Muscle of leg (tissue), 11 donors: ENCODE data around the gene SCML2. TPM values are rescaled to one million over a fixed set of nuclear protein-coding genes. Genes with fewer than 3 reads are reported as not detected.
A peak's percentile ranks its signal among the peaks of the same experiment; 100 is the strongest.

Source experiments
- DNase-seq: peaks from one replicate; pipeline ENCODE4 v3.0.0; 2013
- H3K27ac ChIP-seq: one replicate; pipeline ENCODE4 v1.5.1; 2013; ENCODE audit warnings: mild to moderate bottlenecking, low read length, control low read depth
- H3K27me3 ChIP-seq: one replicate; pipeline ENCODE4 v1.6.1; 2013; ENCODE audit warnings: low read length; ENCODE audit not compliant: control insufficient read depth, insufficient read depth
- H3K36me3 ChIP-seq: one replicate; pipeline ENCODE4 v1.6.1; 2013; ENCODE audit warnings: low read length; ENCODE audit not compliant: control insufficient read depth, insufficient read depth
- H3K4me1 ChIP-seq: one replicate; pipeline ENCODE4 v1.6.1; 2013; ENCODE audit warnings: low read length; ENCODE audit not compliant: control insufficient read depth, insufficient read depth
- H3K4me3 ChIP-seq: one replicate; pipeline ENCODE4 v1.5.1; 2013; ENCODE audit warnings: low read length, control low read depth
- H3K9me3 ChIP-seq: replicated peaks from 2 replicates; pipeline ENCODE4 v1.6.1; 2013; ENCODE audit warnings: low read depth, low read length; ENCODE audit not compliant: control insufficient read depth
- WGBS: methylation state at CpG from one replicate; pipeline ENCODE4 v1.1.5; 2013; ENCODE audit warnings: missing lambda C conversion rate; ENCODE audit not compliant: insufficient coverage; 5-methylcytosine and 5-hydroxymethylcytosine counted together
- polyA plus RNA-seq, 8 donors: library from polyadenylated mRNA; unstranded; fragments of 120-200 nt; gene quantifications; one replicate each; pipeline versions ENCODE4 v1.2.1 to v1.2.3, GENCODE V29; 2013; ENCODE audit warnings: inconsistent platforms in 1 of 8, low replicate concordance in 1 of 8; ENCODE audit not compliant: insufficient read length in 8 of 8, insufficient read depth in 1 of 8
- total RNA-seq: library from RNA; stranded (reverse); fragments of 120-200 nt; gene quantifications from one replicate; pipeline ENCODE4 v1.2.4, GENCODE V29; 2013

Gene SCML2
- total and polyA plus RNA-seq, 9 donors, result 6.3 to 9.9 (median 7.5) TPM

DNA sequence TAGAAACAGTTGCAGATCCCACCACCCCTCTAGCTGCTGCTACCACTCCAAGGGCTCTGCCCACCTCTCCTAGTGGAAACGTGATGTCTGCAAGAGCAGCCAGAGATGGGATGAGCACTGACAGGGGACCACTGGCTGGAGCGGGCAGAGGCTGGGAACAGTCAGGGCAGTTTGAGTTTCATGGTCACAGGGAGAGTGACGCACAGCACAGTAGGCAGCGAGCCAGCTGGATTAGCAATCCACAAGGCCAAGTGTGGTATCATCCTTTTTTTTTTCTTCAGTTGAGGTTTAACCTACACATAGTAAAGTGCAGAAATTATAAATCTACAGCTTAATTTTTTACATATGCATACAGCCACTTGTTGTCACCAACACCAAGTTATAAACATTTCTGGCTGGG is 6.4 kb upstream of the SCML2 start:
- Histone ChIP-seq H3K4me3 (no peak overlapping the region), H3K9me3 (no peaks in the 10 kb centered on the region), H3K27me3 (peaks cover 31% of the 10 kb centered on the region), H3K4me1 (no peaks in the 10 kb centered on the region), H3K36me3 (no peaks in the 10 kb centered on the region), H3K27ac (no peak overlapping the region)
- no peak for DNase-seq
- WGBS, result 53% methylated on average over 3 of the region's 4 CpGs

DNA sequence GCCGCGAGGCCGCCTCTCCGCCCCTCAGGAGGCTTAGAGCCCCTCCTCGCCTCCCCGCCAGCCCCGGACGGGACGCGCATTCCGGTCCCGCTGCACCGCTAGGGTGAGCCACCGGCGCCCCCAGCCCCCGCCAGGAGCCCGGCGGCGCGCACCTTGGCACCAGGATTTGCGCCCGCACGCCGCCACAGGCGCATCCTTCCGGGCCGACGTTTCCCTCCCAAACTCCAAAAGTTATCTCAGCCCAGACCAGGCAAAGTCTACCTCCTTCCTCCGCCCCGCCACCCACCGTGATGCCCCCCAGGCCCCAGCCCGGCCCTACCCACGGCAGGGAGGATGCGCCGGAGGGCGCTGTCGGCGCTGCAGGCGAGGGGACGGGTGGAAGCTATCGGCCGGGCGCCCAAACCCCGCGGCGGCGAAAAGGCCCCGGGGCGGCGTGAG is 538 bp downstream of the SCML2 start:
- Histone ChIP-seq H3K27me3 (peaks cover 25% of the 10 kb centered on the region), H3K4me1 (no peaks in the 10 kb centered on the region), H3K9me3 (no peaks in the 10 kb centered on the region), H3K36me3 (no peaks in the 10 kb centered on the region), H3K27ac (no peak overlapping the region), H3K4me3 (peak overlapping the region; percentile 60)
- no peak for DNase-seq
- WGBS, result 32% methylated on average over 44 of the region's 50 CpGs

DNA sequence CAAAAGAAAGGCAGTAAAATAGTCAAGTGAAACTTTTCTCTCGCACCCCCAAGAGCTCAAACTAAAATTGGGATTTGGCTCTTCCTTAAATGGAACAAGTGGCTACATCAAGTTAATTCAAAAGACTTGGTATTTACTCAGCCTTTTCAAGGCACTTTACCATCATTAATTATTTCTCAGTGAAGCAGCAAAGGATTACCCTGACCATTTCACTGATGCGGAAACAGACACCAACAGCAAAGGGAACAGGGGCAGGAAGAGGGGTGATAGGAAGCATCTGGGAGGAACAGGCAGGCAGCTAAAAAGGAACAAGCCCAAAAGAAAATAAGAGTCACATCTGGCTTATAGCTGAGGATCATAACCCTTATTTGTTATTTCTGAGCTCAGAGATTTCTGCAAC is 2.7 kb downstream of the SCML2 start:
- H3K4me1 ChIP-seq, result no peaks in the 10 kb centered on the region
- peaks cover 23% of the 10 kb centered on the region for H3K27me3 ChIP-seq
- no peak overlapping the region for H3K4me3 ChIP-seq
- WGBS, result 83% methylated on average over 1 of the region's 2 CpGs
- H3K36me3 ChIP-seq, result no peaks in the 10 kb centered on the region
- no peaks in the 10 kb centered on the region for H3K9me3 ChIP-seq
- no peak overlapping the region for H3K27ac ChIP-seq
- peak; percentile 27 for DNase-seq

DNA sequence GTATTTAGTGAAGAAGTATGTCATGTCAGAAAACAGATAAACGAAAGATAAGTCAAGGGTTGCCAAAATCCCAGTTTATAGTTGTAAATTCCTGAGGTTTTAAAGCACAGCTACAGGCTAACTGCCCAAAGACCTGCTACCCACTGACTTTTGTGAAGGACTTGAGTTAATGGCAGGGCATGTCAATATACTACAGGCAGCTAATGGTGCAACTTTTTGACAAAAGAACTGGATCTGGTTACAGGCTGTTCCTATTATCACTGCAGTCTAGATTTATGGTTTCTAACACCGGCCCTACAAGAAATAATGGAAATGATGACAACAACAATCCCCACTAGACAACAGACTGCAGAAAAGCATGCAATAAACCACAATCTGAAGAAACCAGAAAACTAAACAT is 6.4 kb downstream of the SCML2 start:
- WGBS, result 30% methylated on average over 2 of the region's 2 CpGs
- Histone ChIP-seq H3K27me3 (peaks cover 16% of the 10 kb centered on the region), H3K9me3 (no peaks in the 10 kb centered on the region), H3K4me1 (no peaks in the 10 kb centered on the region), H3K4me3 (no peak overlapping the region), H3K36me3 (no peaks in the 10 kb centered on the region), H3K27ac (no peak overlapping the region)
- no peak for DNase-seq

DNA sequence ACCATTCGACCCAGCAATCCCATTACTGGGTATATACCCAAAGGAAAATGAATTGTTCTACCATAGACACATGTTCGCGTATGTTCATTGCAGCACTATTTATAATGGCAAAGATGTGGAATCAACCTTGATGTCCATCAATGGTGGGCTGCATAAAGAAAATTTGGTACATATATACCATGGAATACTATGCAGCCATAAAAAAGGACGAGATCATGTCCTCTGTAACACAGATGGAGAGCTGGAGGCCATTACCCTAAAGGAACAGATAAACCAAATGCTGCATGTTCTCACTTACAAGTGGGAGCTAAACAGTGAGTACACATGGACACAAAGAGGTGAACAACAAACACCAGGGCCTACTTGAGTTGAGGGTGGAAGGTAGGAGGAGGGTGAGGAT is 45.1 kb downstream of the SCML2 start:
- no peak overlapping the region for H3K27ac ChIP-seq
- H3K4me3 ChIP-seq, result no peak overlapping the region
- peaks cover 2% of the 10 kb centered on the region for H3K36me3 ChIP-seq
- no peaks in the 10 kb centered on the region for H3K4me1 ChIP-seq
- no peaks in the 10 kb centered on the region for H3K27me3 ChIP-seq
- H3K9me3 ChIP-seq, result no peaks in the 10 kb centered on the region
- no CpG with 5 or more reads among the region's 4 CpGs for WGBS
- no peak for DNase-seq

DNA sequence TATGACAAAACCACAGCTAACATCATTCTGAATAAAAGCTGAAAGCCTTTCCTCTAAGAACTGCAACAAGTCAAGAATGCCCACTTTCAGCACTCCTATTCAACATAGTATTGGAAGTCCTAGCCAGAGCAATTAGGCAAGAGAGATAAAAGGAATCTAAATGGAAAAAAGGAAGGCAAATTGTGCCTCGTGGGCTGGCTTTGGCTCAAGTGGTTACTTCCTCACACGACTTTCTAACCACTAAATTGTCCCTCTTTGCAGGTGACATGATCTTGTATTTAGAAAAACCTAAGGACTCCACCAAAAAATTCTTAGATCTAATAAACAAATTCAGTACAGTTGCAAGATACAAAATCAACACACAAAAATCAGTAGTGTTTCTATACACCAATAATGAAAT is 57.2 kb downstream of the SCML2 start:
- H3K27ac ChIP-seq, result no peak overlapping the region
- peaks cover 8% of the 10 kb centered on the region for H3K9me3 ChIP-seq
- no peaks in the 10 kb centered on the region for H3K36me3 ChIP-seq
- H3K4me1 ChIP-seq, result no peaks in the 10 kb centered on the region
- WGBS, result no CpG with 5 or more reads among the region's 2 CpGs
- H3K4me3 ChIP-seq, result no peak overlapping the region
- no peak for DNase-seq
- H3K27me3 ChIP-seq, result peaks cover 9% of the 10 kb centered on the region

DNA sequence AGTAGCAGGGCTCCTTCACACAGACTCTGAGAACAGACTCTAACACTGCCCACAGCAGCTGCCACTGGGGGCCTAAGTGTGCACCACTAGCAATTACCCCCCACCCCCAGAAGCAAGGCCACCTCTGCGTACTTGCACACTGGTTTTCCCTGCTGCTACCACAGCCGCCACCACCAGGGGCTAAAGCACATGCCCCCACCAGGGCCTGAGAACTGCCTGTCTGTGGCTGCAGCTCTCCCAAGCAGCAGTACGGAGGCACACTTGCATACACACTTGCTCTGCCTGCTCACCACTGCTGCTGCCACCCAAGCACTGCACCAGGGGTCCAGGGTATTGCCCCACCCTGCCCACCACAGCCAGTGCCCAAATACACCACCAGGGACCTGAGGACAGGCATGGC is 59.6 kb downstream of the SCML2 start:
- DNase-seq, result no peak
- 45% methylated on average over 3 of the region's 3 CpGs for WGBS
- H3K4me3 ChIP-seq, result no peak overlapping the region
- peaks cover 3% of the 10 kb centered on the region for H3K4me1 ChIP-seq
- peaks cover 8% of the 10 kb centered on the region for H3K9me3 ChIP-seq
- H3K36me3 ChIP-seq, result no peaks in the 10 kb centered on the region
- no peak overlapping the region for H3K27ac ChIP-seq
- peaks cover 9% of the 10 kb centered on the region for H3K27me3 ChIP-seq

DNA sequence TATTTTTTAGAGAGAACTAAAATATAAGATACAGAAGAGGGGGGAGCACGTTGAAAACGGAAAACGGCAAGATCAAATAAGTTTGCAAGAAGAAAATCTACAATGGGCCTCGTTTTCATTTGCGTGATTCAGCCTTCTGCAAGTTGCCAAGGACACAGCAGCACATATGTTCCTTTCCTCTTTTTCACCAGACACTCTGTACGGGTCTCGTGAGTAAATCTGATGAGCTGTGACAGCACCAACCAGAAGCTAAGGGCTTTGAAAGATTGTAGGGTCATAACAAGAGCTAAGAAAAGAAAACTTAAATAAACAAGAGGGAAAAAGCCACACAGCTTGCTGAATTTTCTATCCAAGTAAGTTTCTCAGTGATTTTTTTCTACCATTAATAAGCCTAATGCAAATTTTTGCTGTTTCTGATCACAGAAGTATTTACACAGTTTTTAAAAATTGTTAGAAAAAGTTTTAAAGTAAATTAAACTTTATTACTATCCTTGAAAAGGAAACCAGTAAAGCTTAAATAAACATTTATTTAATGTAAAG is 63.4 kb downstream of the SCML2 start:
- no peaks in the 10 kb centered on the region for H3K36me3 ChIP-seq
- H3K4me3 ChIP-seq, result no peak overlapping the region
- no peak overlapping the region for H3K27ac ChIP-seq
- WGBS, result 45% methylated on average over 5 of the region's 7 CpGs
- peaks cover 6% of the 10 kb centered on the region for H3K27me3 ChIP-seq
- H3K4me1 ChIP-seq, result peaks cover 3% of the 10 kb centered on the region
- H3K9me3 ChIP-seq, result no peaks in the 10 kb centered on the region
- DNase-seq, result peak; percentile 37

DNA sequence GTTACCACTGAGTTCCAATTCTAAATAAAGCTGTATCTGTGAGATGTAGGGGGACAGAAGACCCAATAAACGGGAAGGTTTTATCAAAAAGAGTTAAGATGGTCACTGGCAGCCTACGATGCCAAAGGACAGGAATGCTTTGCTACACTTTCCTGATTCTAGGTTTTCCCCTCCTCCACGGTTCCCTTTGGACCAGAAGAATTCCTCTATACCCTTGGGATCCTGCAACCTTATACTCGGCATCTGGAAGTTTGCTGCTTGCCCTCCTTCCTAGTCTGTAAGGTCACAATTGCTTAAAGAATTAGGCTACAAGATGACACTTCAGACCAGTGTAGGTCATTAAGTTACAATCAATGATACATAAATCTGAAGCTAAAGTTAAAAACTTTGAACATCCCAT is 64.3 kb downstream of the SCML2 start:
- DNase-seq, result no peak
- WGBS, result 27% methylated on average over 2 of the region's 4 CpGs
- no peak overlapping the region for H3K27ac ChIP-seq
- H3K4me3 ChIP-seq, result no peak overlapping the region
- peaks cover 3% of the 10 kb centered on the region for H3K4me1 ChIP-seq
- no peaks in the 10 kb centered on the region for H3K36me3 ChIP-seq
- H3K27me3 ChIP-seq, result peaks cover 5% of the 10 kb centered on the region
- H3K9me3 ChIP-seq, result no peaks in the 10 kb centered on the region

DNA sequence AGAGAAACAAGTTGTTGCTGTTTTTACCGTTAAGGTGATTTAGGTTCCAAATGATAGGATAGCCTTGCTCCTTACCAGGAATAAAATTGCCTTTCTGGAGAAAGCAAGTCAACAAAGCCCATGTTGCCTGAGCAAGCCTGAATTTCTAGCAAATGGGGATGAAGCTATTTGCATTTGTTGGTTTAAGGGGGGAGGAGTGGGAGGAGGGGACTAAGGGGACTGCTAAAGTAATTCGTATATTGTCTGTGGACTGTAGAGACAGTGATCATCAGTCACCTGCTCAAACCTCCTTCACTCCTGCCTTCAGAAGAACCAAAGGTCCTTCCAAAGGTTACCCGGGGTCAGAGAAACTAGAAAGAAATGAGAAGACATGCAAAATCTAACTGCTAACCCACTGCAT is 65.8 kb downstream of the SCML2 start:
- no peak overlapping the region for H3K4me3 ChIP-seq
- WGBS, result 33% methylated on average over 1 of the region's 3 CpGs
- no peaks in the 10 kb centered on the region for H3K36me3 ChIP-seq
- peaks cover 2% of the 10 kb centered on the region for H3K27me3 ChIP-seq
- no peaks in the 10 kb centered on the region for H3K9me3 ChIP-seq
- H3K27ac ChIP-seq, result no peak overlapping the region
- peaks cover 3% of the 10 kb centered on the region for H3K4me1 ChIP-seq
- no peak for DNase-seq

DNA sequence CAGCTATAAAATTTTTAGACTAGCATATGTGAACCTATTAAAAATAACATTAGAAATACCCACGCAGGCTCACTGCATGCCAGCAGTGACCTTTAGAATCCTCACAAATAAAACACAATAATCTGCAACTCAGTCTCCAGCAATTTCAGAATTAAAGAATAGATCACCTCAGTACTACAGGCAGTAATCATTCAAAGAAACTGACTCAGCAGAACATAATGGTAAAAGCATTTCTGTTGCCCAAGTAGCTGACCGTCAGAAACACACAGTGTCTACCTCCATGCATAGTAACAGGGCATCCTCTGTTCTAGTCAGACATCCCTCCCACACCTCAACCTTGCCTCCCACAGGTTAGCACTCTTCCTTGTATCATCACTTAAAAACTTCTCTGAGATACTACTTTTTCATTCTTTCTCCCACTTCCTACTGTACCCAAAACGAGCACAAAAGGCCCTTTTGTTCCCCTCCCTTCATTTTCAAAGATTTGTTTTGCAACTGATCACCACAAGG is 68.1 kb downstream of the SCML2 start:
- Histone ChIP-seq H3K9me3 (no peaks in the 10 kb centered on the region), H3K27me3 (peaks cover 2% of the 10 kb centered on the region), H3K4me3 (no peak overlapping the region), H3K27ac (no peak overlapping the region), H3K4me1 (peaks cover 3% of the 10 kb centered on the region), H3K36me3 (no peaks in the 10 kb centered on the region)
- WGBS, result 75% methylated on average over 1 of the region's 3 CpGs
- DNase-seq, result no peak
